ENCODE results near the gene LUC7L3. TPM values are rescaled to one million over a fixed set of nuclear protein-coding genes. Genes with fewer than 3 reads are reported as not detected.

Gene LUC7L3
- 175 and 188 TPM in 2 replicates for total RNA-seq
- long read RNA-seq, partial matches to known transcripts = 47 of 60 reads
- long read RNA-seq, other reads (novel, unspliced or antisense) = 12 of 60 reads

GRCh38 chr17:50719144-50719923 lies at the start of gene LUC7L3:
Gene LUC7L3 (plus strand): TSS chr17:50719603. CDS start chr17:50719733, 130 bp downstream.
- no peak for TF ChIP-seq CTCF (conservative IDR thresholded peaks at IDR 0.05)
- H3K36me3 Mint-ChIP-seq (ENCODE audit: low read depth) = no peaks in the 10 kb centered on the region
- H3K4me3 Mint-ChIP-seq = peak within 1 kb of the TSS; percentile 96
- peak within 1 kb of the TSS; percentile 100 for H3K27ac Mint-ChIP-seq (ENCODE audit: unreplicated experiment)
- DNase-seq (ENCODE audit: low read depth, low spot score) = peak; percentile 92
- H3K4me1 Mint-ChIP-seq = peaks cover 27% of the 10 kb centered on the region
- no peaks in the 10 kb centered on the region for H3K27me3 Mint-ChIP-seq (ENCODE audit: low read depth)
- H3K9me3 Mint-ChIP-seq = no peaks in the 10 kb centered on the region

- Mint-ChIP-seq H3K4me3 (no peak overlapping the region), H3K27me3 (ENCODE audit: low read depth) (no peaks in the 10 kb centered on the region), H3K27ac (ENCODE audit: unreplicated experiment) (no peak overlapping the region), H3K4me1 (no peaks in the 10 kb centered on the region), H3K36me3 (ENCODE audit: low read depth) (no peaks in the 10 kb centered on the region), H3K9me3 (no peaks in the 10 kb centered on the region)
- no peak for TF ChIP-seq CTCF (conservative IDR thresholded peaks at IDR 0.05)
- DNase-seq (ENCODE audit: low read depth, low spot score) = no peak
Measured at GRCh38 chr17:50672071-50672470, 47.3 kb upstream of the LUC7L3 start.

DNA sequence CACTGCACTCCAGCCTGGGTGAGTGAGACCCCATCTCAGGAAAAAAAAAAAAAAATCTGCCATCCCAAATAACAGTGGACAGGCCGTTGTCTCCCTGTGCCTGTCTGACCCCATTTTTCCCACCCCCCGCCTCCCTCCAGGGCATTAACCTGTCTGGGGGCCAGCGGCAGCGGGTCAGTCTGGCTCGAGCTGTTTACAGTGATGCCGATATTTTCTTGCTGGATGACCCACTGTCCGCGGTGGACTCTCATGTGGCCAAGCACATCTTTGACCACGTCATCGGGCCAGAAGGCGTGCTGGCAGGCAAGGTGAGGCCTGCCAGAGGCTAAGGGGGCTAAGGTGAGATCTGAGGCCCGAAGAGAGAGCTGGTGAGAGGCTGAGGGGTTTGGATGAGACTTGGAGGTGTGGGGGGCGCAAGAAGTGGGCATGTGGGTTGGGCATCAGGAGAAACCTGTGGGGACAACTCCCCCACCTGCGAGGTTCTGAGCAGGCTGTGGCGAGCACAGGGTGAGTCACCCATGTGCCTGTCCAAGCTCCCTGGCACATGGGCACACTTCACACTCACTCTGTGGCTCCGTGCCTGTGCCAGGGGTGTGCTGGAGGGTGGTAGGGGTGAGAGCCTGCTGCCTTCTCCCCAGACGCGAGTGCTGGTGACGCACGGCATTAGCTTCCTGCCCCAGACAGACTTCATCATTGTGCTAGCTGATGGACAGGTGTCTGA lies 46.4 kb upstream of the LUC7L3 start:
- Mint-ChIP-seq H3K27ac (ENCODE audit: unreplicated experiment) (no peak overlapping the region), H3K4me3 (no peak overlapping the region), H3K27me3 (ENCODE audit: low read depth) (no peaks in the 10 kb centered on the region), H3K9me3 (no peaks in the 10 kb centered on the region), H3K36me3 (ENCODE audit: low read depth) (no peaks in the 10 kb centered on the region), H3K4me1 (no peaks in the 10 kb centered on the region)
- no peak for DNase-seq (ENCODE audit: low read depth, low spot score)
- no peak for TF ChIP-seq CTCF (conservative IDR thresholded peaks at IDR 0.05)

DNA sequence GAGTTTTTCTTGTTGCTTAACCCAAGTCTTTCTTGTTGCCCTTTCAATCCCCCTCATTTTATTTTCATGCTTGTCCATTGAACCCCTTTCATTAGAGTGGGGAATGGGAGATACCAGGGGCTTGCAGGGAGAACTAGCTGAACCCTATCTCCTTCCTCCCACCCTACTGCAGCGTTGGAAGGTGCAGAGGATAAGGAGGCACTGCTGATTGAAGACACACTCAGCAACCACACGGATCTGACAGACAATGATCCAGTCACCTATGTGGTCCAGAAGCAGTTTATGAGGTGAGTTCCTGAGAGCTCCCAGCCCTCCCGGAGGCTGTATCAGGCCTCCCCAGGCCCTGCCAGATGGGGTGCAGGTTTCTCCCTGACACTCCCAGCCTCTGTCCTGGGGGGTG lies 44.2 kb upstream of the LUC7L3 start:
- TF ChIP-seq CTCF (conservative IDR thresholded peaks at IDR 0.05) = no peak
- Mint-ChIP-seq H3K4me3 (no peak overlapping the region), H3K9me3 (no peaks in the 10 kb centered on the region), H3K4me1 (no peaks in the 10 kb centered on the region), H3K36me3 (ENCODE audit: low read depth) (no peaks in the 10 kb centered on the region), H3K27ac (ENCODE audit: unreplicated experiment) (peak overlapping the region; percentile 19), H3K27me3 (ENCODE audit: low read depth) (no peaks in the 10 kb centered on the region)
- no peak for DNase-seq (ENCODE audit: low read depth, low spot score)

DNA sequence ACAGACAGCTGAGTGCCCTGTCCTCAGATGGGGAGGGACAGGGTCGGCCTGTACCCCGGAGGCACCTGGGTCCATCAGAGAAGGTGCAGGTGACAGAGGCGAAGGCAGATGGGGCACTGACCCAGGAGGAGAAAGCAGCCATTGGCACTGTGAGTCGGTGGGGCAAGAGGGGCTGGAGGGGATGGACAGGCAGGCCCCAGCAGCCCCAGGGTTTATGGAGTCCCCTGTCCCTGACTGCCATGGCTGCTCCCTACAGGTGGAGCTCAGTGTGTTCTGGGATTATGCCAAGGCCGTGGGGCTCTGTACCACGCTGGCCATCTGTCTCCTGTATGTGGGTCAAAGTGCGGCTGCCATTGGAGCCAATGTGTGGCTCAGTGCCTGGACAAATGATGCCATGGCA lies 43.8 kb upstream of the LUC7L3 start:
- H3K9me3 Mint-ChIP-seq = no peaks in the 10 kb centered on the region
- no peak for DNase-seq (ENCODE audit: low read depth, low spot score)
- H3K27ac Mint-ChIP-seq (ENCODE audit: unreplicated experiment) = no peak overlapping the region
- H3K4me3 Mint-ChIP-seq = no peak overlapping the region
- H3K27me3 Mint-ChIP-seq (ENCODE audit: low read depth) = no peaks in the 10 kb centered on the region
- no peaks in the 10 kb centered on the region for H3K4me1 Mint-ChIP-seq
- no peak for TF ChIP-seq CTCF (conservative IDR thresholded peaks at IDR 0.05)
- H3K36me3 Mint-ChIP-seq (ENCODE audit: low read depth) = no peaks in the 10 kb centered on the region

All from neural crest cell (in vitro differentiated cells).